Measurements from ENCODE around the gene PEAK3. TPM values are rescaled to one million over a fixed set of nuclear protein-coding genes. Genes with fewer than 3 reads are reported as not detected.
A peak's percentile ranks its signal among the peaks of the same experiment; 100 is the strongest.

Gene PEAK3
- total RNA-seq, 2 donors from 2014 or later, result 1.0 to 2.3 TPM

DNA sequence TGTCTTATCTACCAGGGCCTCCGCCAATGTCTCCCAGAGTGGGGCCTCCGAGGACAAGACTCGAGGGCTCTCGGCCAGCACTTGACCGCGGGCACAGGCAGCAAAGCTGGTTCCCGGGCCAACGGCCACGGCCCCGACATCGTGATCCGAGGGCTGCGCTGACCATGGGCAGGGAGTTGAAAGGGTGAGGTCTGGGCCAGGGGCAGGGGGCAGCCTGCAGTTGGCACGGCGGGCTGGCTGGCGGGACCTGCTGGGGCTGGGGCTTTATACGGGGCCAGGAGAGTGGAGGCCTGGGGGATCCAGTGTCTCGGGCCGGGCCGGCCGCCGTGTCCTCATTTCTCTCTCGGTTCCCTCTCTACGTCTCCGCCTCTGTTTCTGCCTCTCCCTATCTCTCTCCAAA is 35.8 kb upstream of the PEAK3 start:
- intact Hi-C loops (cut with DNase I), result loop anchor here (5.0 to 10.0 kb wide), 3 partner anchors 45 to 163 kb away; partner anchors contain the start of gene AP3D1 (in 1 of the 2)
- ATAC-seq (no peak), DNase-seq (no peak)

DNA sequence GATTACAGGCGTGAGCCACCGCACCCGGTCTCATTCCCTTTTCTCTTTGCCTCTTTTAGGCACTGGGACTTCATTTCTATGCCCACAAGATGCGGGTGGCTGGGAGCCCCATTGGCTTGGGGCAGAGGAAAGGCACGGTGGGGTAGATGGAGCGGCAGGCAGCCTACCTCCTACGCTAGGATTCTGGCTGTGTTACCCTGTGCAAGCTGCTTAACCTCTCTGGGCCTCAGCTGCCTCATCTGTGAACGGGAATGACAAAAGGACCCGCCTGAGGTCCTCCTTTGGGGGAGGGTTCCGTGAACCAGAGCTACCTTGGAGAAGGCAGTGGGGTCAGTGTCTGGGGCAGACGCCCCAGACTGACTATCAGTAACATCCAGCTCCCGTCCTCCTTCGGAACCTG is 35.3 kb upstream of the PEAK3 start:
- intact Hi-C loops (cut with DNase I), result loop anchor here (5.0 to 10.0 kb wide), 3 partner anchors 45 to 162 kb away; partner anchors contain the start of gene AP3D1 (in 1 of the 2)
- no peak for DNase-seq

DNA sequence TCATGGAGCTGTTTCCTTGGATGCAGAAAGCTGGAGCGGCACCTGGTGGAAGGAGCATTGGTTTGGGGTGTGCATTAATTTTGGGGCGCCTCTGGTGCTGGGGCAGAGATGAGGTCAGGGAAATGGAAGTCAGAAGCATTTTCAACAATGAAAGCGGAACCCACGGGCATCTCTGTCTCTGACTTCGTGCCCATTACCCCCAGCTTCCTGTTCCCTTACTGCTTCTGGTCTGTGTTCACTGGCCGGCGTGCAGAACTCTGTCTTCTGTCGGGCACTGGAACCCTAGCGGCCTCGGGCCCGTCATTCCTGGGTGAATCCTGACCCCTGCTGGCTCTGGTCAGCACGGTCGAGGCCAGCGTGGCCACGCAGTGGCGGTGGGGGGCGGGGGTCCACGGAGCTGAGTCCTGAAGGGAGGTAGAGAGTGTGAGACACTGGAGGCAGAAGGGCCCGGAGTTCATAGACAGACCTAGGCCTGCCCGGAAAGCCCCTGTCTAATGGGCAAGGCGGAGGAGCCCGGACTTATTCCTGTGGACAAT is 33.9 kb upstream of the PEAK3 start:
- peak; percentile 91 to 93 for ATAC-seq
- peak; percentile 75 for DNase-seq
- intact Hi-C loops (cut with DNase I), result loop anchor here (5.0 to 10.0 kb wide), 3 partner anchors 44 to 161 kb away; partner anchors contain the start of gene AP3D1 (in 1 of the 2)

More for the DNA sequence above, 35.3 kb upstream of the PEAK3 start:
- no peak for ATAC-seq

DNA sequence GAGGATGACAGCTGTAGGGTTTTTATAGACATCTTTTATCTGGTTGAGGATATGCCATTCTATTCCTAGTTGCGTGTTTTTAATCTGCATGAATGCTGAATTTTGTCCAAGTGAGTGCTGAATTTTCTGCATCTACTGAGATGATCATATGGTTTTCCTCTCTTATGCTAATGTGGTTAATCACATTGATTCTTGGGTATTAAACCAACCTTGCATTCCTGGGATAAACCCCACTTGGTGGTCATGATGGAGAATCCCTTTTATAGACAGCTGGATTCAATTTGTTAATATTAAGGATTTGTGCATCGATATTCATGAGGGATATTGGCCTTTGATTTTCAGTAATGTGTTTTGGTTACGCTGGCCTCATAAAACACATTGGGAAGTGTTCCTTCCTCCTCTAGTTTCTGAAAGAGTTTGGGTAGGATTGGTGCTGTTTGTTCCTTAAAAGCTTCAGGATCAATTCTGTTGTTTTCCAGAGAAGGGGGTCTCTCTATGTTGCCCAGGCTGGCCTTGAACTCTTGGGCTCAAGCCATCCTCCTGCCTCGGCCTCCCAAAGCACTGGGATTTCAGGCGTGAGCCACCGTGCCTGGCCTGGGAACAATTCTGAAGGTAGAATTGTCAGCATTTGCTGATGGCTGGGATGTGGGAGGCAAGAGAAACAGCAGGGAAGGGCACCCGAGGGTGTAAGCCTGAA is 33.3 kb upstream of the PEAK3 start:
- intact Hi-C loops (cut with DNase I), result loop anchor here (5.0 to 10.0 kb wide), 3 partner anchors 43 to 160 kb away; partner anchors contain the start of gene AP3D1 (in 1 of the 2)

DNA sequence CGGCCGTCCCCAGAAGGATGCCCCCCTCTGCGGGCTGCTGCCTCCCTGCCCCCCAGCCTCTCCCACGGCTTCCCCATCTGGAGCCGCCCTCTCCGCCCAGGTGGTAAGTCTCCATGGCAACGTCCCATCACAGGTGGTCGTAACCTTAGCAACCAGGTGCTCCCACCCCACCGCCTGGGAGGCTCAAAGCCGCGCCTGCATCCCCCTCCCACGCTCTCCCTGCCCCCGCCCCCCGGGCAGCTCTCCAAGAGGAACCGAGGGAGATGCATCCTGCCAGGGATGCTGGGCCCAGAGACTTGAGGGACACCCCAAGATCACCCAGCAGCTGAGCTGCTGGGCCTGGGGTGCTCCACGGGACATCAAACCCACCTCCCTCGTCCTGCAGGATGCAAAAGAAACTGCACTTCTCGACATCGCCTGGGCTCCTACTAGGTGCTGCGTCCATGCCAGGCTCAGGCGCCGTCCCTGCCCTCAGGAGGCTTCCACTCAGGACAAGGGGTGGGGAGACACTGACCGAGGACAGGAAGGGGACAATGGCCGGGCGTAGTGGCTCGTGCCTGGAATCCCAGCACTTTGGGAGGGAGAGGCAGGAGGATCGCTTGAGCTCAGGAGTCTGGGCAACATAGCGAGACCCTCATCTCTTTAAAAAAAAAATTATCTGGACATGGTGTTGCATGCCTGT is 31.0 kb upstream of the PEAK3 start:
- intact Hi-C loops (cut with DNase I), result loop anchor here in 1 of 2 donors (10.0 kb wide), 1 partner anchor 158 kb away; the partner anchor contains the start of gene AP3D1
- ATAC-seq (no peak), DNase-seq (no peak)

More for the DNA sequence above, 33.3 kb upstream of the PEAK3 start:
- DNase-seq (no peak), ATAC-seq (no peak)

DNA sequence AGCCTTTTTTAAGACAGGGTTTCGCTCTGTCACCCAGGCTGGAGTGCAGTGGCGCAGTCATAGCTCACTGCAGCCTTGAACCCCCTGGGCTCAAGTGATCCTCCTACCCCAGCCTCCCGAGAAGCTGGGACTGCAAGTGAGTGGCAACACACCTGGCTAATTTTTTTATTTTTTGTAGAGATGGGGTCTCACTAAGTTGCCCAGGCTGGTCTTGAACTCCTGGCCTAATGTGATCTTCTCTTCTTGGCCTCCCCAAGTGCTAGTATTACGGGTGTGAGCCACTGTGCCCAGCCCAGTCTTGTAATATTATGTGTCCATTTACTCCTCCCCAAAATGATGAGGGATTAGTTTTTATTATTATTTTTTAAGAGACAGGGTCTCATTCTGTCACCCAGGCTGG is 29.1 kb upstream of the PEAK3 start:
- DNase-seq (no peak), ATAC-seq (no peak)
- intact Hi-C loops (cut with DNase I), result loop anchor here in 1 of 2 donors (10.0 kb wide), 1 partner anchor 156 kb away; the partner anchor contains the start of gene AP3D1

DNA sequence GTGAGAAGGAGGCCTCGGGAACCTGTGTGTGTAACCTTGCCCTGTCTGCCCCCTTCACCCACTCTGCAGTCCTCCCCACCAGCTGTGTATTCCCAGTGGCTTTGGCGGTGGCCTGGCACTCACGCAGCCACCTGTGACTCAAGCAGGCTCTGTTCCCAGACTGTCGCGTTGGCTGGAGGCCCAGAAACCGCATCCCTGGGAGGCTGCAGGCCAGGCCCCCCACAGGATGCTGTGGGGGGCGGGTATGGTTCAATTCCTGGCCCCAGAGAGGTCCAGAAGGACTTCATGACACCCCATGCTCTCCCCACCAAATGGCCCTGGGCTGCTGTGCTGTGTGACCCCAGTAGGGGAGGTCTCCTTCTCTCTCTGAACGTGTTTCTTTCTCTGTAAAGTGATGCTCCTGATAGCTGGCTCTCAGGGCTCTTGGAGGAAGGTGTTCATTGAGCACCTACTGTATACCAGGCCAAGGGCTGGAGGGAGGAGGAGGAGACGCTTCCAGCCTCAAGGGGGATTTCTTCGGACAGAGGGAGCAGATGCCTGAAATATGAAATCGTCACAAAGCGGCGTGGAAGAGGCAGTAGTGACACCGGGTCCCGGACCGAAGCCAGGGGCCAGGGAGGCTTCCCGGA is 27.9 kb upstream of the PEAK3 start:
- ATAC-seq (peak; percentile 21 to 64), DNase-seq (no peak)
- intact Hi-C loops (cut with DNase I), result loop anchor here in 1 of 2 donors (10.0 kb wide), 1 partner anchor 155 kb away; the partner anchor contains the start of gene AP3D1

DNA sequence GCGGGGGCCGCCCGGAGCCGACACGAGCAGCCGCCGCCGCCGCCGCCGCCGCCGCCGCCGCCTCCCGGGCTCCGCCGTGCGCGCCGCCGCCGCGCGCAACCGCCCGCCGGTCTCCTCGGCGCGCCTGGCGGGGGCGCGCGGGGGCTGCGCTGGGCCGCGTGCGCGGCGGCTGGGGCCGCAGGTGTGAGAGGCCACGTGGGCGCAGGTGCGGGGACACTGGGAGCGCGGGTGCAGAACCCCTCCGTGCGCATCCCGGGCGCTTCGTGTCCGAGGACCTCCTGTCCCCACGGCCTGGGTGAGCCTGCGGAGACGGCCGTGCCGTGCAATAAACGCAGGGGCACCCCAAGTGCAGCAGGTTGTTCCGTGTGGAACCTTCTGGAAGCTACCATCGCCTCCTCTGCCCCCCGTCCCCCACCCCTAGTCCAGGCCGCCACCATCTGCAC is 26.2 kb upstream of the PEAK3 start, which contains the start of gene LINGO3:
LINGO3 (minus strand) TSS at position 41 of the 443 bp plus-strand sequence. CDS start 16,378 bp downstream, outside the sequence.
- intact Hi-C loops (cut with DNase I), result no loop called here
- ATAC-seq (peak in 1 of 2 donors; percentile 23), DNase-seq (no peak)

DNA sequence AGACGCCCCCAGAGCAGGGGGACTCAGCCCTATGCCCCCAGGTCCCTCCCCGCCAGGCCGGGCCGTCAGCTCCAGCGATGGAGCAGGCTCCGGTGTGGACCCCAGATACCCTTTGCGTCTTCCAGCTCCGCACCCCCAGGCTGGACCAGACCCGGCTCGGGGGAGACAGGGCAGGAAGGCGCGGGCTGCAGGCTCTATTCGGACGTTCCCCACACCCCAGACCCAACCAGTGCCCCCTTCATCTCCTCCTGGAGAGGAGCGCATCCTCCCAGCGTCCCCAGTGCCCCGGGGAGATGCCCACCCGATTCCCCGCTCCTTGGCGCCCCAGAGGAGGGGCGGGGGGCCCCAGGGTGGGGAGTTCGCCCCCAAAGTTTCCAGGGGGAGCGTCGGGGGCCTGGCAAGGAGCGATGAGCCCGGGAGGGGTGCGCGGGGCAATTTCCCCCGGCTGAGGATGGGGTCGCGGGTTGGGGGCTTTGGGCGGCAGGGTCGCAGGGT is 25.6 kb upstream of the PEAK3 start:
- ATAC-seq, result no peak
- no peak for DNase-seq

DNA sequence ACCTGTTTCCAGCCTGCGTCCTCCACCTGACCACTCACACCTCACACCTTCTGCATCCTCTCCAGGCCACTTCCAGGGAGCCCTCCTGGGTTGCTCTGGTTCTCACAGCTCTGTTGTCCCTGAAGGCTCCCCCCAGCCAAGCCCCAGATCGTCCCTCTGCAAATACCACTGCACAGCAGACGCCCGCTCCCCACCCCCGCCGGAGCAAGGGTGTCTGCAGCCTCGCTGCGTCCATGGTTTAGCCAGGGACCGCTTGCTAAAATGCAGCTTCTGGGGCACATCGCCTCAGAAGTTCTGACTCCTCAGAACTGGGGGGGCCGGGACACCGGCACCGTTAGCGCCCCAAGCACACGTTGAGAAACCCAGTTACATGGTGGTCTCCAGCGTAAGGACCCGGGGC is 25.0 kb upstream of the PEAK3 start:
- intact Hi-C loops (cut with DNase I), result no loop called here
- ATAC-seq (no peak), DNase-seq (no peak)

More for the DNA sequence above, 25.6 kb upstream of the PEAK3 start:
- intact Hi-C loops (cut with DNase I), result no loop called here

DNA sequence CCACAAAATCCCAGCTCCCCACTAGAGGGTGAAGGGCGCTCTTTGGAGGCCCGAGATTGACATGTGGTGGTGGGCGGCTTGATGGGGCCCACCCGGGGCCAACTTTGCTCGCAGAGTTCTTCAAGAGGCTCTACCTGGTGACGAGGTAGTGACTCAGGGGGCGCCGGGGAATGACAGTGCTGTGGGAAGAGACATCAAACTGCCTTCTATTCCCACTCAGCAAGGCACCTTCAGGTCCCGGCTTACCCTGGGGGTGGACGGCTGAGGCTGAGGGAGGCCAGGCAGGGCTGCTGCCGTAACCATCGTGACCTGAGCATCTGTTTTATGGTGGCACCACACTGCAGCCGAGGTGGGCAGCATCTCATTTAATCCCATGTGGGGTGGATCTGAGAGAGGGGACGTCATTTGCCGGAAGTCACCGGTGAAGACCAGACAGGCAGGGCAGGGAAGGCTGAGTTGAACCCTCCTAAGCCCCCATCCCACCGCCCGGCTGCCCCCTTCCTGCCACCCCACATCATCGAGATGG is 24.4 kb upstream of the PEAK3 start:
- intact Hi-C loops (cut with DNase I), result no loop called here

DNA sequence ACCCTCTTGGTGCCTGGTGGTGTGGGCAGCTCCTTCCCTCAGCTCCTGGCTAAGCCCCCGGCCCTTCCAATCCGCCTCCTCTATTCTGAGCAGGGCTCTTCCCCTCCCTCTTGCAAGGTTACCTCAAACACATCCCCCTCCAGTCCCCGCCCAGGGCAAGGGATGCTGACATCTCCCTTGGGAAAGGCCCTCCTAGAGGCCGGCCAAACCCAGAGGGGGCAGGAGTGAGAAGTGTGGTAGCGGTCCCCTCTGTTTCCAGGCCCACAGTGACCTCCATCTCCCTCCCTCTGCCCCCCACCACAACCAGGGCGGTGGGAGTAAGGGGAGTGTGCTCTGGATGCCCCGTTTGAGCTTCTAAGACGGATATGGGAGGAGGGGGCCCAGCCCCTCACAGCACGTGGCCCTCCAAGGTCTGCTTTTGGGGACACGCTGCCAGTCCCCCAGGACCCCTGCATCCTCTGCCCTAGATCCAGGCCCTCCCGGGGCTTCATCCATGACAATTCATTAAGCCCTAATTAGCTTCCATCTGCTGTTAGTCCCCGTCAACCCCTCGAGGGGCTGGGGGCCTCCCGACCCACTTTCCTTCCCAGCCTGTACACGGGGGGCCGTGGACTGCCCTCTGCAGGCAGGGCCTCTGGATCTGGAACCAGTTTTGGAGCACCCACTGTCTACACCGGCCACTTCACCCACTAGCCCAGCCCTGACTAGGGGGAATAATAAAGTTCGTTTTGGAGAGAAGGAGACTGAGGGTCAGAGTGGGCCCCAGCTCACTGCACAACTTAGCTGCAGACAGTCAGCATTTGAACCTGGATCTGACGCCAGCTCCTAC is 23.7 kb upstream of the PEAK3 start:
- DNase-seq (no peak), ATAC-seq (no peak)
- intact Hi-C loops (cut with DNase I), result no loop called here

More for the DNA sequence above, 24.4 kb upstream of the PEAK3 start:
- ATAC-seq, result no peak
- DNase-seq, result no peak

DNA sequence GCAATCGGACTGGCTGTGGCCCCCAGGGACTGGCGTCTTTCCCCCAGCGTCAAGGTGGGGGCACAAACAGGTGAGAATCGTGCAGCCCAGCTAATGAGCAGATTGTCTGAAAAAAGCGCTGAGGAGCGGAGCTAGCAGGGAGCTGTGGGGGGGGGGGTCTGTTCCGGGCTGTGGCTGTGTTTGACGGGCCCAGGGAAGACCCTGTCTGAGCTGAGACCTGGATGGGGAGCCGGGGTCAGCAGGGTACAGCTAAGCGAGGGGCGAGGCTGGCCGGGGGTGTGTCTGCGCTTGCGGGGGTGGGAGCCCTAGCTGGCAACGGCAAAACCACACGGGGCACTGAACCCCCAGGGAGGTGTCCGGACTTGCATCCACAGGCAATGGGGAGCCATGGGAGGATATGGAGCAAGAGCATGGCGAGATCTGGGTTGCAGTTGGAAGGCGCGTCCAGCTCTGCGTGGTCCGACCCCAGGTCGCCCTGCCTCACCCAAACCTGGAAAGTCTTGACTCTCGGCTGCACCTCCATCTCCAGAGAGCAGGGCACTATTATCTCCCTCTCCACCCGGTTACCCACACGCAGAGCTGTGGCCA is 21.3 kb upstream of the PEAK3 start:
- ATAC-seq (no peak), DNase-seq (no peak)
- intact Hi-C loops (cut with DNase I), result no loop called here

DNA sequence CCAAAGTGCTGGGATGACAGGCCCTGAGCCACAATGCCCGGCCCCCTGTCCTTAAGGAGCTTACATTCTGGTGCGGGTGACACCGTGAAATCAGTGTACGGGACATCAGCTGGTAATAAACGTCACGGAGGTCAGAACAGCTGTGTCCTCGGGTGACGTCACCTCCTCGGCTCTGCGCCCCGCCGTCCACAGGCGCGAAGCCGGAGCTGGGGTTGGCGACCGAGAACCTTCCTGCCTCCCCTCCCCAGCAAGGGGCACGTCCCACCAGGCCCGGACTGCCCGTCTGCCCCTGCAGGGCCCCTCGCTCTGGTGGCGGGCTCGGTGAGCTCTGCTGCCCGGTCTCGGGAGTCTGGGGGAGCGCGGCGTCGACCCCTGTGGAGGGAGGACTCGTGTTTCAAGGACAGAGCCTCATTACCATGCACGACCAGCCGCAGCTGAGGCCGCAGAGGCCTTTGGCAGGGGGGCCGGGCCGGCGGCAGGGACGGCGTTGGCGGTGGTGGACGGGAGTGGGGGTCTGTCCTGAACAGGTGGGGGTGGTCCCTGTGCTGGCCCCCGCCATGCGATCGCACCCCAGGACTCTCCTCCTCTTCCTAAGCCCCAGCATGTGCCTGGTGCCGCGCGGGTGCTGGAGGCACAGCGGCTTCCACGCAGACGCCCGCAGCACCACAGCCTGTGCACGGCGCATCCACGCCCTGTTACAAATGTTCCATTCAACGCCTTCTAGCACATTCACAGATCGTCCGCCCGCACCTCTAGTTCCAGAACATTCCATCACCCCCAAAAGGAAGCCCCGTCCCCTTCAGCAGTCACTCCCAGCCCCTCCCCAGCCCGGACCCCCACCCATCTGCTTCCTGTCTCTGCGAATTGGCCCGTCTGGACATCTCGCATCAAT is 20.6 kb upstream of the PEAK3 start:
- intact Hi-C loops (cut with DNase I), result no loop called here
- ATAC-seq, result peak; percentile 53 to 66
- DNase-seq, result peak; percentile 72

DNA sequence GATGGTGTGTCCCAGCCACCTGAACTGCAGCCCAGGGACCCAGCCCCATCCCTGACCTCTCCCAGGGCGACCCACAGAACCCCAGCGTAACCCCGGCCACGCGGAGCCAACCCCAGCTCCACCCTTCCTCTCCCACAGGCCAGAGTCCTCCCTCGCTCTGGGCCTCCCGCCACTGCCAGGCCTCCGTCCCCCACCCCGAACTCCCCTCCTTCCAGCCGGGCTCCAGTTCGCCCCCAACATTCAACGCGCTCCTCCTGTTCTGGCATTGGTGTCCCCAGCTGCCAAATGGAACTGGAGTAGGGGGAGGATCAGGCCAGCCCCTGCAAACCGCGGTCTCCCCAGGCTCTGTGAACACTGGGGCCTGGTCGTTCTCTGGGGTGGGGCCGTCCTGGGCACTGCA is 18.6 kb upstream of the PEAK3 start:
- DNase-seq, result no peak
- ATAC-seq, result no peak
- intact Hi-C loops (cut with DNase I), result no loop called here

DNA sequence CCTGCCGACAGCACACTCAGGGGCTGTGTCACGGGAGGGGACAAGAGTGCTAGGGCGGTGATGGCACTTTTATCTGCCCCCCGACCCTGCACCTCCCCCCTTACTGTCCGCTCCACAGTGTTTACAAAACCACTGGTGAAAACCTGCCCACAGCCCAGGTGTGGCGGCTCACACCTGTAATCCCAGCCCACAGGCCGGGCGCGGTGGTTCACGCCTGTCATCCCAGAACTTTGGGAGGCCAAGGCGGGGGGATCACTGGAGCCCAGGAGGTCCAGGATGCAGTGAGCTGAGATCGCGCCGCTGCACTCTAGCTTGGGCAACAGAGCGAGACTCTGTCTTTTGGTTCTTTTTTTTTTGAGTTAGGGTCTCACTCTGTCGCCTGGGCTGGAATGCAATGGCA is 14.2 kb upstream of the PEAK3 start:
- intact Hi-C loops (cut with DNase I), result no loop called here
- no peak for DNase-seq
- ATAC-seq, result no peak
